ENCODE measurements around the gene MAPK11.

MAPK11 gene

GRCh38 chr22:50269970-50270665, at the start of gene MAPK11:
MAPK11 (minus strand) TSS chr22:50270380; CDS start chr22:50270292, 88 bp downstream.
- no peak for DNase-seq

GRCh38 chr22:50319503-50319951, 49.3 kb upstream of the MAPK11 start:
- no peak for DNase-seq

GRCh38 chr22:50318698-50319411, 48.7 kb upstream of the MAPK11 start:
- DNase-seq = no peak

- DNase-seq = no peak
Observed at GRCh38 chr22:50318356-50318697, 48.1 kb upstream of the MAPK11 start.

GRCh38 chr22:50317674-50318073, 47.5 kb upstream of the MAPK11 start:
- DNase-seq = no peak

GRCh38 chr22:50317178-50317577, 47.0 kb upstream of the MAPK11 start:
- no peak for DNase-seq

- no peak for DNase-seq
Observed at GRCh38 chr22:50316114-50317065, 46.2 kb upstream of the MAPK11 start.

GRCh38 chr22:50315289-50316113, 45.3 kb upstream of the MAPK11 start:
- no peak for DNase-seq

- no peak for DNase-seq
Observed at GRCh38 chr22:50314455-50315288, 44.5 kb upstream of the MAPK11 start.

- DNase-seq = no peak
Observed at GRCh38 chr22:50314081-50314454, 43.9 kb upstream of the MAPK11 start.

- DNase-seq = no peak
Observed at GRCh38 chr22:50313600-50313999, 43.4 kb upstream of the MAPK11 start.

- no peak for DNase-seq
Observed at GRCh38 chr22:50313021-50313420, 42.8 kb upstream of the MAPK11 start.

GRCh38 chr22:50312371-50312770, 42.2 kb upstream of the MAPK11 start:
- DNase-seq = no peak

GRCh38 chr22:50311606-50312351, 41.6 kb upstream of the MAPK11 start:
- DNase-seq = no peak

GRCh38 chr22:50310949-50311444, 40.8 kb upstream of the MAPK11 start:
- DNase-seq = no peak

GRCh38 chr22:50310031-50310722, 40.0 kb upstream of the MAPK11 start:
- no peak for DNase-seq

GRCh38 chr22:50309601-50309991, 39.4 kb upstream of the MAPK11 start:
- no peak for DNase-seq

- no peak for DNase-seq
Observed at GRCh38 chr22:50308986-50309600, 38.9 kb upstream of the MAPK11 start.

- DNase-seq = no peak
Observed at GRCh38 chr22:50308597-50308935, 38.4 kb upstream of the MAPK11 start.
